H1 (cell line): Measurements from ENCODE around the gene RBBP6. TPM values are rescaled to one million over a fixed set of nuclear protein-coding genes. Genes with fewer than 3 reads are reported as not detected.
A peak's percentile ranks its signal among the peaks of the same experiment; 100 is the strongest.

Experiments
- CTCF ChIA-PET: fragments of 300-600 bp; sonication (Branson Sonifier 250); formaldehyde crosslinking; loops from one replicate; lab custom pipeline; 2021; ENCODE audit not compliant: partially characterized antibody; lab: Charles Lee
- POLR2A ChIA-PET: fragments of 300-600 bp; sonication (Branson Sonifier 250); formaldehyde crosslinking; loops from one replicate; lab custom pipeline; 2021; ENCODE audit warnings: inconsistent platforms; ENCODE audit not compliant: partially characterized antibody; lab: Charles Lee
- DNase-seq, 2 experiments: peaks; one replicate each; pipeline versions ENCODE4 v3.0.0 to v3.0.0-alpha.2; 2010 to 2022; ENCODE audit warnings: low spot score in 2 of 2, low read depth in 1 of 2, mixed read lengths in 1 of 2
- FAIRE-seq: peaks from 2 replicates; lab custom pipeline; 2011; peaks lifted over from hg19 to GRCh38; lab: Jason Lieb, UNC
- H2AFZ ChIP-seq: 2 replicates; pipeline ENCODE4 v1.8.1; 2012; ENCODE audit warnings: low read length, inconsistent platforms
- H2AK5ac ChIP-seq: 2 replicates; pipeline ENCODE4 v1.6.1; 2013; ENCODE audit warnings: low read depth, low read length
- H2BK120ac ChIP-seq: replicated peaks from 2 replicates; pipeline ENCODE3; 2013; ENCODE audit warnings: low read depth, low read length, inconsistent platforms
- H2BK12ac ChIP-seq: 2 replicates; pipeline ENCODE4 v1.6.1; 2013; ENCODE audit warnings: low read depth, low read length
- H2BK15ac ChIP-seq: 2 replicates; pipeline ENCODE4 v1.6.1; 2013; ENCODE audit warnings: low read length
- H2BK20ac ChIP-seq: 2 replicates; pipeline ENCODE4 v1.6.1; 2013; ENCODE audit warnings: low read length
- H2BK5ac ChIP-seq: 2 replicates; pipeline ENCODE4 v1.6.1; 2013; ENCODE audit warnings: low read depth, low read length
- H3K14ac ChIP-seq: 2 replicates; pipeline ENCODE4 v1.6.1; 2013; ENCODE audit warnings: inconsistent platforms; ENCODE audit not compliant: insufficient read length
- H3K18ac ChIP-seq: 2 replicates; pipeline ENCODE4 v1.6.1; 2013; ENCODE audit warnings: low read length; ENCODE audit errors: extremely low read depth
- H3K23ac ChIP-seq: 2 replicates; pipeline ENCODE4 v1.6.1; 2013; ENCODE audit warnings: inconsistent platforms; ENCODE audit not compliant: insufficient read length
- H3K23me2 ChIP-seq: 2 replicates; pipeline ENCODE4 v1.6.1; 2013; ENCODE audit warnings: low read depth, low read length
- H3K27ac ChIP-seq: 2 replicates; pipeline ENCODE4 v1.6.1; 2011; ENCODE audit warnings: low read depth, low read length, inconsistent platforms
- H3K27me3 ChIP-seq, 4 experiments: replicated peaks in 1 of 4; 1 replicate in 1 of 4; 2 replicates in 3 of 4; pipeline versions ENCODE4 v1.6.1 to v1.8.1; 2011 to 2013; ENCODE audit warnings: low read length in 3 of 4, mild to moderate bottlenecking in 3 of 4, inconsistent platforms in 2 of 4, mixed read lengths in 2 of 4, moderate library complexity in 1 of 4; ENCODE audit not compliant: control insufficient read depth in 3 of 4, insufficient read depth in 3 of 4; ENCODE audit errors: extremely low read depth in 1 of 4
- H3K36me3 ChIP-seq, 4 experiments: 2 replicates each; pipeline versions ENCODE4 v1.6.1 to v1.8.1; 2011 to 2013; ENCODE audit warnings: mild to moderate bottlenecking in 4 of 4, low read length in 3 of 4, moderate library complexity in 2 of 4, control low read depth in 1 of 4, inconsistent platforms in 1 of 4; ENCODE audit not compliant: insufficient read depth in 4 of 4, control insufficient read depth in 2 of 4
- H3K4ac ChIP-seq: replicated peaks from 2 replicates; pipeline ENCODE3; 2013; ENCODE audit warnings: low read length, low read depth, mixed read lengths, inconsistent platforms; ENCODE audit not compliant: insufficient read length
- H3K4me1 ChIP-seq, 4 experiments: replicated peaks in 1 of 4; 1 replicate in 1 of 4; 2 replicates in 3 of 4; pipeline versions ENCODE4 v1.6.1 to v1.8.1; 2011 to 2013; ENCODE audit warnings: low read length in 3 of 4, inconsistent platforms in 2 of 4, mixed read lengths in 1 of 4; ENCODE audit not compliant: insufficient read depth in 4 of 4, control insufficient read depth in 3 of 4
- H3K4me2 ChIP-seq, 2 experiments: 2 replicates each; pipeline versions ENCODE4 v1.6.1 to v1.8.1; 2011 to 2013; ENCODE audit warnings: low read depth in 2 of 2, low read length in 2 of 2, control low read depth in 1 of 2, inconsistent platforms in 1 of 2, mild to moderate bottlenecking in 1 of 2; ENCODE audit not compliant: insufficient read depth in 1 of 2
- H3K4me3 ChIP-seq, 4 experiments: fragments of 200-600, 300-600 bp in 1 of 4; sonication (generic), shearing (Covaris generic), sonication (Bioruptor Twin) in 1 of 4; 2 replicates each; pipeline versions ENCODE4 v1.5.1 to v1.8.1; 2011 to 2016; ENCODE audit warnings: low read length in 4 of 4, low read depth in 3 of 4, control low read depth in 2 of 4, inconsistent platforms in 2 of 4, mild to moderate bottlenecking in 2 of 4, mixed read lengths in 1 of 4, moderate library complexity in 1 of 4; ENCODE audit not compliant: insufficient read depth in 2 of 4; ENCODE audit errors: extremely low read depth in 1 of 4
- H3K56ac ChIP-seq: replicated peaks from 2 replicates; pipeline ENCODE3; 2013; ENCODE audit warnings: low read depth, mild to moderate bottlenecking, mixed read lengths, low read length, inconsistent platforms; ENCODE audit not compliant: insufficient read length
- H3K79me1 ChIP-seq: 2 replicates; pipeline ENCODE4 v1.6.1; 2013; ENCODE audit warnings: low read depth, low read length, control low read depth
- H3K79me2 ChIP-seq, 2 experiments: 2 replicates each; pipeline versions ENCODE4 v1.6.1 to v1.8.1; 2012 to 2013; ENCODE audit warnings: low read length in 2 of 2, mild to moderate bottlenecking in 2 of 2, inconsistent platforms in 1 of 2; ENCODE audit not compliant: insufficient read depth in 2 of 2, control insufficient read depth in 1 of 2
- H3K9ac ChIP-seq, 4 experiments: replicated peaks in 1 of 4; 1 replicate in 1 of 4; 2 replicates in 3 of 4; pipeline versions ENCODE4 v1.6.1 to v1.8.1; 2011 to 2013; ENCODE audit warnings: low read depth in 3 of 4, low read length in 3 of 4, control low read depth in 2 of 4, mild to moderate bottlenecking in 2 of 4, moderate library complexity in 2 of 4, inconsistent platforms in 1 of 4; ENCODE audit errors: extremely low read depth in 1 of 4
- H3K9me3 ChIP-seq, 2 experiments: 2 replicates each; pipeline versions ENCODE4 v1.6.1 to v1.8.1; 2012 to 2013; ENCODE audit warnings: mild to moderate bottlenecking in 2 of 2, moderate library complexity in 2 of 2, control low read depth in 1 of 2, inconsistent platforms in 1 of 2, low read depth in 1 of 2, low read length in 1 of 2, mixed read lengths in 1 of 2; ENCODE audit not compliant: insufficient read depth in 2 of 2
- H4K20me1 ChIP-seq, 2 experiments: replicated peaks in 1 of 2; 2 replicates each; pipeline versions ENCODE3 to v1.8.1; 2011 to 2013; ENCODE audit warnings: inconsistent platforms in 2 of 2, low read length in 2 of 2, mild to moderate bottlenecking in 1 of 2; ENCODE audit not compliant: insufficient read depth in 2 of 2, control insufficient read depth in 1 of 2
- H4K5ac ChIP-seq: 2 replicates; pipeline ENCODE4 v1.6.1; 2013; ENCODE audit warnings: low read length, low read depth, mixed read lengths, inconsistent platforms; ENCODE audit not compliant: insufficient read length
- H4K8ac ChIP-seq: 2 replicates; pipeline ENCODE4 v1.8.0; 2013; ENCODE audit warnings: mild to moderate bottlenecking, moderate library complexity, low read length, inconsistent platforms; ENCODE audit not compliant: insufficient read depth; ENCODE audit errors: extremely low read depth
- H4K91ac ChIP-seq: replicated peaks from 2 replicates; pipeline ENCODE3; 2013; ENCODE audit warnings: low read length, mixed read lengths, inconsistent platforms; ENCODE audit not compliant: insufficient read length
- NANOG ChIP-seq: IDR thresholded peaks from 2 replicates; pipeline ENCODE4 v1.6.1; 2011; ENCODE audit warnings: low read length, low read depth, mild to moderate bottlenecking, inconsistent platforms; ENCODE audit not compliant: insufficient read depth, poor library complexity, severe bottlenecking
- RAD21 ChIP-seq, 2 experiments: IDR thresholded peaks in 1 of 2; conservative IDR thresholded peaks in 1 of 2; 2 replicates each; pipeline ENCODE4 v1.6.1; 2011; ENCODE audit warnings: low read depth in 2 of 2, low read length in 2 of 2, improper control_type of control experiment in 1 of 2, inconsistent platforms in 1 of 2, mild to moderate bottlenecking in 1 of 2, moderate library complexity in 1 of 2
- RNF2 ChIP-seq: fragments of 200-900, 300-1000 bp; sonication (generic); IDR thresholded peaks from 2 replicates; pipeline ENCODE4 v1.7.1; 2016; ENCODE audit warnings: borderline replicate concordance, low read depth, mild to moderate bottlenecking, antibody characterized with exemption, low read length; ENCODE audit not compliant: poor library complexity, severe bottlenecking; ENCODE audit errors: missing control alignments
- SP4 ChIP-seq: IDR thresholded peaks from 2 replicates; pipeline ENCODE4 v1.6.1; 2012; ENCODE audit warnings: low read length, inconsistent platforms
- WGBS, 2 experiments: shearing (Covaris generic) in 1 of 2; methylation state at CpG; one replicate each; pipeline versions ENCODE4 v1.1.6 to v1.1.7; 2013 to 2015; ENCODE audit warnings: low lambda C conversion rate in 2 of 2, mixed read lengths in 2 of 2, inconsistent platforms in 1 of 2, low coverage in 1 of 2, missing lambda C conversion rate in 1 of 2; ENCODE audit not compliant: insufficient replicate concordance in 2 of 2, insufficient coverage in 1 of 2, insufficient read length in 1 of 2; ENCODE audit errors: extremely low coverage in 1 of 2, missing lambda C conversion rate in 1 of 2; 5-methylcytosine and 5-hydroxymethylcytosine counted together
- polyA plus RNA-seq, 7 experiments: library from polyadenylated mRNA; depleted of rRNA in 3 of 7; stranded (reverse) in 5 of 7; unstranded in 2 of 7; fragments of >200 nt in 5 of 7; fragments of 200-250 nt in 2 of 7; gene quantifications; 1 replicate in 5 of 7; 2 replicates in 1 of 7; 4 replicates in 1 of 7; pipeline versions ENCODE4 v1.2.1 to v1.2.3, GENCODE V29; 2011 to 2013; ENCODE audit warnings: missing spikeins in 2 of 7, mixed read lengths in 2 of 7
- total RNA-seq: library from RNA; stranded (reverse); fragmentation: NEBNext Ultra II Directional; extraction: Animal tissue kit (Norgen Biotek cat#: 25700); gene quantifications from 2 replicates; pipeline ENCODE4 v1.2.1, GENCODE V29; 2021
- TF ChIP-seq, protein P1 (sequence below), 3 experiments: IDR thresholded peaks; 1 replicate in 2 of 3; 2 replicates in 1 of 3; pipeline versions ENCODE4 v1.5.1 to v1.6.1; 2011; ENCODE audit warnings: low read length in 3 of 3, mild to moderate bottlenecking in 3 of 3, inconsistent platforms in 2 of 3, low read depth in 1 of 3, moderate library complexity in 1 of 3; ENCODE audit not compliant: insufficient read depth in 1 of 3; ENCODE audit errors: control extremely low read depth in 1 of 3

Gene RBBP6
- total and polyA plus RNA-seq, 2 of the 8 experiments (the other 6 are each of a cell fraction or from before 2014, with no cell fraction given), result 22.5 to 54.5 TPM

- H3K79me2 ChIP-seq, result no peaks in the 10 kb centered on the region
- no peak overlapping the region for H2BK20ac ChIP-seq
- no peaks in the 10 kb centered on the region for H3K23me2 ChIP-seq
- POLR2A ChIA-PET, result no interaction called here
- no peak overlapping the region for H2BK12ac ChIP-seq
- H2BK15ac ChIP-seq, result no peak overlapping the region
- H3K18ac ChIP-seq, result no peak overlapping the region
- H4K91ac ChIP-seq, result no peak overlapping the region
- CTCF ChIA-PET, result interaction anchor here (0.6 to 10.8 kb wide), 23 partner anchors 15 to 453 kb away, joined by 3 to 139 read pairs (median 4); partner anchors contain the start of gene CACNG3
- FAIRE-seq (no peak), DNase-seq (no peak)
- no peak overlapping the region for H3K56ac ChIP-seq
- WGBS, 2 experiments, result 46% methylated on average over 3 of the region's 3 CpGs; no CpG with 5 or more reads in 1 of the 2 experiments
- no peak overlapping the region for H3K4me2 ChIP-seq
- H3K14ac ChIP-seq, result no peak overlapping the region
- no peak overlapping the region for H3K23ac ChIP-seq
- no peak overlapping the region for H2BK5ac ChIP-seq
- no peak overlapping the region for H3K27ac ChIP-seq
- H3K4me1 ChIP-seq, result peaks cover 0 to 5% (median 4%) of the 10 kb centered on the region in 4 experiments; a peak in 6 of 7 replicates
- no peaks in the 10 kb centered on the region for H3K9me3 ChIP-seq
- H3K4ac ChIP-seq, result no peak overlapping the region
- H3K27me3 ChIP-seq, result no peaks in the 10 kb centered on the region; a peak in 1 of 7 replicates
- no peaks in the 10 kb centered on the region for H3K79me1 ChIP-seq
- H4K8ac ChIP-seq, result no peak overlapping the region
- H4K20me1 ChIP-seq, result no peaks in the 10 kb centered on the region
- no peak overlapping the region for H4K5ac ChIP-seq
- no peak overlapping the region for H2AK5ac ChIP-seq
- H2BK120ac ChIP-seq, result no peak overlapping the region
- H3K4me3 ChIP-seq, result no peak overlapping the region
- no peaks in the 10 kb centered on the region for H3K36me3 ChIP-seq
- TF ChIP-seq, protein P1, sequence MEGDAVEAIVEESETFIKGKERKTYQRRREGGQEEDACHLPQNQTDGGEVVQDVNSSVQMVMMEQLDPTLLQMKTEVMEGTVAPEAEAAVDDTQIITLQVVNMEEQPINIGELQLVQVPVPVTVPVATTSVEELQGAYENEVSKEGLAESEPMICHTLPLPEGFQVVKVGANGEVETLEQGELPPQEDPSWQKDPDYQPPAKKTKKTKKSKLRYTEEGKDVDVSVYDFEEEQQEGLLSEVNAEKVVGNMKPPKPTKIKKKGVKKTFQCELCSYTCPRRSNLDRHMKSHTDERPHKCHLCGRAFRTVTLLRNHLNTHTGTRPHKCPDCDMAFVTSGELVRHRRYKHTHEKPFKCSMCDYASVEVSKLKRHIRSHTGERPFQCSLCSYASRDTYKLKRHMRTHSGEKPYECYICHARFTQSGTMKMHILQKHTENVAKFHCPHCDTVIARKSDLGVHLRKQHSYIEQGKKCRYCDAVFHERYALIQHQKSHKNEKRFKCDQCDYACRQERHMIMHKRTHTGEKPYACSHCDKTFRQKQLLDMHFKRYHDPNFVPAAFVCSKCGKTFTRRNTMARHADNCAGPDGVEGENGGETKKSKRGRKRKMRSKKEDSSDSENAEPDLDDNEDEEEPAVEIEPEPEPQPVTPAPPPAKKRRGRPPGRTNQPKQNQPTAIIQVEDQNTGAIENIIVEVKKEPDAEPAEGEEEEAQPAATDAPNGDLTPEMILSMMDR (IDR thresholded peaks at IDR 0.05; ENCODE audit: control extremely low read depth in 1 of 3, insufficient read depth in 1 of 3, low read depth in 1 of 3, low read length in 3 of 3), result peak in 1 of 3 experiments; percentile 3; a peak in 1 of 4 replicates
- TF ChIP-seq NANOG, result no peak
- TF ChIP-seq RNF2, result no peak
- peak in 1 of 2 experiments; percentile 12; a peak in 2 of 4 replicates for TF ChIP-seq RAD21 (IDR thresholded peaks at IDR 0.05 in 1 of 2, conservative IDR thresholded peaks at IDR 0.05 in 1 of 2; ENCODE audit: low read depth in 2 of 2, low read length in 2 of 2)
- no peak for TF ChIP-seq SP4
- H2AFZ ChIP-seq, result no peak overlapping the region
- H3K9ac ChIP-seq, result no peak overlapping the region
Measured at GRCh38 chr16:24497440-24497839, 41.9 kb upstream of the RBBP6 start.
